ENCODE measurements around the gene FCHSD2. TPM values are rescaled to one million over a fixed set of nuclear protein-coding genes. Genes with fewer than 3 reads are reported as not detected.

The FCHSD2 gene
- total RNA-seq, 1 donor, result 34.0 TPM

DNA sequence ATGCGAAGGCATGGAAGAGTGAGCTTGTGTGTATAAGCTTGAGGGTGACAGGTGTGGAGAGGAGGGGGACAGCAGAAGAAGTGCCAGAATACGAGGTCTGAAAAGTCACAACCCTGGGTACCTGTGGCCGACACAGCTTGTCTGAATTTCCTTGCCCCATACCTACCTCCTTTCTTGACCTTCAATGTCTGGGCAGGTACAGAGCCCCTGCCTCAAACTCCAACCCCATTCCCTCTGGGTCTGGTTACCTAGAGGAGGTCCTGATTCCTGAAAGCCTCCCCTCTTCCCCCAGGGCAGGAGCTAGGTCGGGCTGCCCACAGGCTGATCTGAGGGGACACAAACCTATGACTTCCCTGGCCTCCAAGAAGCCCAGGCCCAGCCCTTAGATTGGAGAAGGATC is 36.6 kb upstream of the FCHSD2 start:
- H2AFZ ChIP-seq (ENCODE audit: low read length), result no peak overlapping the region
- TF ChIP-seq, protein P1, sequence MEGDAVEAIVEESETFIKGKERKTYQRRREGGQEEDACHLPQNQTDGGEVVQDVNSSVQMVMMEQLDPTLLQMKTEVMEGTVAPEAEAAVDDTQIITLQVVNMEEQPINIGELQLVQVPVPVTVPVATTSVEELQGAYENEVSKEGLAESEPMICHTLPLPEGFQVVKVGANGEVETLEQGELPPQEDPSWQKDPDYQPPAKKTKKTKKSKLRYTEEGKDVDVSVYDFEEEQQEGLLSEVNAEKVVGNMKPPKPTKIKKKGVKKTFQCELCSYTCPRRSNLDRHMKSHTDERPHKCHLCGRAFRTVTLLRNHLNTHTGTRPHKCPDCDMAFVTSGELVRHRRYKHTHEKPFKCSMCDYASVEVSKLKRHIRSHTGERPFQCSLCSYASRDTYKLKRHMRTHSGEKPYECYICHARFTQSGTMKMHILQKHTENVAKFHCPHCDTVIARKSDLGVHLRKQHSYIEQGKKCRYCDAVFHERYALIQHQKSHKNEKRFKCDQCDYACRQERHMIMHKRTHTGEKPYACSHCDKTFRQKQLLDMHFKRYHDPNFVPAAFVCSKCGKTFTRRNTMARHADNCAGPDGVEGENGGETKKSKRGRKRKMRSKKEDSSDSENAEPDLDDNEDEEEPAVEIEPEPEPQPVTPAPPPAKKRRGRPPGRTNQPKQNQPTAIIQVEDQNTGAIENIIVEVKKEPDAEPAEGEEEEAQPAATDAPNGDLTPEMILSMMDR (IDR thresholded peaks at IDR 0.05; ENCODE audit: extremely low read depth, low read depth, low read length), result no peak
- no peak overlapping the region for H3K4me3 ChIP-seq (ENCODE audit: insufficient read depth, low read length)
- H3K9me3 ChIP-seq (ENCODE audit: low read depth, low read length), result no peaks in the 10 kb centered on the region
- peaks cover 11% of the 10 kb centered on the region for H3K4me1 ChIP-seq (ENCODE audit: insufficient read depth, low read length)
- no peaks in the 10 kb centered on the region for H3K79me2 ChIP-seq (ENCODE audit: insufficient read depth, low read length)
- H3K27me3 ChIP-seq (ENCODE audit: insufficient read depth, low read length), result no peaks in the 10 kb centered on the region
- no peak for DNase-seq (ENCODE audit: insufficient read length, low spot score, missing footprints)
- no peaks in the 10 kb centered on the region for H3K36me3 ChIP-seq (ENCODE audit: insufficient read depth, low read length)
- H3K27ac ChIP-seq (ENCODE audit: low read depth, low read length), result no peak overlapping the region
- H3K4me2 ChIP-seq (ENCODE audit: insufficient read depth, low read length), result no peak overlapping the region
- no peaks in the 10 kb centered on the region for H4K20me1 ChIP-seq (ENCODE audit: insufficient read depth, low read length)

DNA sequence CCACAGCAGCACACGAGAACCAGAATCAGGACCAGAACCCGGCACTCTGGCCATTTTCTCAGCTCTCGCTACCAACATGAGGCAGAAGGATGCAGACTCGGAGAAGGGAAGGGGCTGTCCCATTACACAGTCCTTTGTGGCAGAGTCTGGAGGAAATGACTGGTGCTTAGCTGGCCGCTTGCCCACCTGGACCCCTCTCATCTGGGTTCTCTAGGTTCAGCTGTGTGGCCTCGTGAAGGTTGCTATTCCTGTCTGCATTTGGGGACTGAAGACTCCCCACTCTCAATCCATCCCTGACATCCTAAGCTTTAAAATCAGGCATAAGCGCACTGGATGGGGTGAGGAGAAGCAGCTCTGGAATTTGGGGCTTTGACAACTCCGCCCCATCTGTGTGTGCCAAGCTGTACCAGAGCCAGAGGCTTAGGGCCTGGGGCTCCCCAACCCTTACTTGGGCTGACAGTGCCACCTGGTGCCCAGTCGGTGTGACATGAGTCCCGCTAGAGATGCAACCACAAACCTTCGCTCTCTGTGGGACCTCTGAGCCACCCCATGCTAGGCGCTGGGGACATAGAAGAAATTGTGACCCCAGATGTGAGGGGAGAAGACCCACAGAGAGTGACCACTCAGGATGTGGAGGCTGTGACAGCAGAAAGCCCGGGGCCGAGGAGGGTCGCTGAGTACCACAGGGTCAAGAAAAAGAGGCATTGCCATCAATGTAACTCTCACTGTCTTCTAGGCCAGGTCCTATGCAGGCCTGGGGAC is 35.8 kb upstream of the FCHSD2 start:
- Histone ChIP-seq H3K9me3 (ENCODE audit: low read depth, low read length) (no peaks in the 10 kb centered on the region), H3K27ac (ENCODE audit: low read depth, low read length) (no peak overlapping the region), H3K79me2 (ENCODE audit: insufficient read depth, low read length) (no peaks in the 10 kb centered on the region), H4K20me1 (ENCODE audit: insufficient read depth, low read length) (no peaks in the 10 kb centered on the region), H3K27me3 (ENCODE audit: insufficient read depth, low read length) (no peaks in the 10 kb centered on the region), H3K36me3 (ENCODE audit: insufficient read depth, low read length) (no peaks in the 10 kb centered on the region), H3K4me2 (ENCODE audit: insufficient read depth, low read length) (peak overlapping the region; percentile 45), H3K4me3 (ENCODE audit: insufficient read depth, low read length) (peak overlapping the region; percentile 15), H3K4me1 (ENCODE audit: insufficient read depth, low read length) (peaks cover 11% of the 10 kb centered on the region), H2AFZ (ENCODE audit: low read length) (peak overlapping the region; percentile 67)
- TF ChIP-seq, protein P1 (IDR thresholded peaks at IDR 0.05; ENCODE audit: extremely low read depth, low read depth, low read length), result peak; percentile 81
- DNase-seq (ENCODE audit: insufficient read length, low spot score, missing footprints), result peak; percentile 97

DNA sequence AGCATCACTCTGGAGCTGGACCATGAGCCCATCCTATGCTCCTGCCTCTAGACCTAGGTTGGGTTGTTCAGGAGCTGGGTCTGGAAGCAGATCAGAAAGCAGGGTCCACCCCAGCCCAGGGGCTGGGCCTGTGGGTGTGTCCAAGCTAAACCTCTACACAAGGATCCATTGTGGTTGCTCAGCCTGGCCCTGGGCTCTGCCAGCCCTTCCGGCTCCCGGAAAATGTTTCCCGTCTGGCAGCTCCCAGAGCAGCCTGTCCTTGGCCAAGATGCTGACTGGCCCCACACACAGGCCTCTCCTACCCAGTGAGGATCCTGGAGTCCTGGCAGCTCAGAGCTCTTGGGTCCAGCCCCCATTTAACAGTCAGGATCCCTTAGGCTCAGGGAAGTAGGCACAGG is 35.3 kb upstream of the FCHSD2 start:
- peaks cover 11% of the 10 kb centered on the region for H3K4me1 ChIP-seq (ENCODE audit: insufficient read depth, low read length)
- TF ChIP-seq, protein P1 (IDR thresholded peaks at IDR 0.05; ENCODE audit: extremely low read depth, low read depth, low read length), result no peak
- H3K36me3 ChIP-seq (ENCODE audit: insufficient read depth, low read length), result no peaks in the 10 kb centered on the region
- peak; percentile 58 for DNase-seq (ENCODE audit: insufficient read length, low spot score, missing footprints)
- H3K4me2 ChIP-seq (ENCODE audit: insufficient read depth, low read length), result peak overlapping the region; percentile 45
- H3K27ac ChIP-seq (ENCODE audit: low read depth, low read length), result no peak overlapping the region
- H3K4me3 ChIP-seq (ENCODE audit: insufficient read depth, low read length), result no peak overlapping the region
- no peaks in the 10 kb centered on the region for H3K9me3 ChIP-seq (ENCODE audit: low read depth, low read length)
- H4K20me1 ChIP-seq (ENCODE audit: insufficient read depth, low read length), result no peaks in the 10 kb centered on the region
- H3K79me2 ChIP-seq (ENCODE audit: insufficient read depth, low read length), result no peaks in the 10 kb centered on the region
- peak overlapping the region; percentile 67 for H2AFZ ChIP-seq (ENCODE audit: low read length)
- no peaks in the 10 kb centered on the region for H3K27me3 ChIP-seq (ENCODE audit: insufficient read depth, low read length)

GRCh38 chr11:73176874-73177155 is 34.7 kb upstream of the FCHSD2 start:
- TF ChIP-seq, protein P1 (IDR thresholded peaks at IDR 0.05; ENCODE audit: extremely low read depth, low read depth, low read length), result no peak
- DNase-seq (ENCODE audit: insufficient read length, low spot score, missing footprints), result no peak
- no peak overlapping the region for H3K27ac ChIP-seq (ENCODE audit: low read depth, low read length)
- no peaks in the 10 kb centered on the region for H4K20me1 ChIP-seq (ENCODE audit: insufficient read depth, low read length)
- H2AFZ ChIP-seq (ENCODE audit: low read length), result no peak overlapping the region
- H3K9me3 ChIP-seq (ENCODE audit: low read depth, low read length), result no peaks in the 10 kb centered on the region
- H3K4me3 ChIP-seq (ENCODE audit: insufficient read depth, low read length), result no peak overlapping the region
- no peaks in the 10 kb centered on the region for H3K27me3 ChIP-seq (ENCODE audit: insufficient read depth, low read length)
- H3K4me2 ChIP-seq (ENCODE audit: insufficient read depth, low read length), result no peak overlapping the region
- H3K79me2 ChIP-seq (ENCODE audit: insufficient read depth, low read length), result no peaks in the 10 kb centered on the region
- peaks cover 11% of the 10 kb centered on the region for H3K4me1 ChIP-seq (ENCODE audit: insufficient read depth, low read length)
- no peaks in the 10 kb centered on the region for H3K36me3 ChIP-seq (ENCODE audit: insufficient read depth, low read length)
